ENCODE data around the gene MCTP2. TPM values are rescaled to one million over a fixed set of nuclear protein-coding genes. Genes with fewer than 3 reads are reported as not detected.

Gene MCTP2
- total RNA-seq, 1 experiment from 2014 or later: 7.4 TPM

- TF ChIP-seq TCF7 (CRISPR knock-in tag; IDR thresholded peaks at IDR 0.05; ENCODE audit: low read depth): no peak
Measured at GRCh38 chr15:94259863-94260262, 28.5 kb downstream of the MCTP2 start (continued).

- DNase-seq (ENCODE audit: low spot score) (no peak), ATAC-seq (no peak)
- TF ChIP-seq ZNF281 (CRISPR knock-in tag; IDR thresholded peaks at IDR 0.05) (no peak), SP1 (CRISPR knock-in tag; conservative IDR thresholded peaks at IDR 0.05) (no peak), MAX (CRISPR knock-in tag; IDR thresholded peaks at IDR 0.05) (no peak), TEAD4 (CRISPR knock-in tag; IDR thresholded peaks at IDR 0.05) (no peak), AFF4 (CRISPR knock-in tag; IDR thresholded peaks at IDR 0.05; ENCODE audit: borderline replicate concordance) (no peak), ZNF425 (CRISPR knock-in tag; conservative IDR thresholded peaks at IDR 0.05) (no peak), CBFB (CRISPR knock-in tag; IDR thresholded peaks at IDR 0.05; ENCODE audit: low read depth) (no peak), JUN (CRISPR knock-in tag; IDR thresholded peaks at IDR 0.05) (no peak), ZNF512 (CRISPR knock-in tag; IDR thresholded peaks at IDR 0.05; ENCODE audit: borderline replicate concordance) (no peak), ZNF396 (CRISPR knock-in tag; IDR thresholded peaks at IDR 0.05; ENCODE audit: borderline replicate concordance) (no peak), NR2C2 (CRISPR knock-in tag; IDR thresholded peaks at IDR 0.05) (no peak), RELA (CRISPR knock-in tag; IDR thresholded peaks at IDR 0.05; ENCODE audit: borderline replicate concordance) (no peak), MYBL2 (CRISPR knock-in tag; IDR thresholded peaks at IDR 0.05) (no peak), TCF7 (CRISPR knock-in tag; IDR thresholded peaks at IDR 0.05; ENCODE audit: low read depth) (no peak), IRF2 (CRISPR knock-in tag; IDR thresholded peaks at IDR 0.05; ENCODE audit: borderline replicate concordance, low read depth) (no peak), ZNF671 (CRISPR knock-in tag; IDR thresholded peaks at IDR 0.05) (no peak), ZBTB43 (CRISPR knock-in tag; IDR thresholded peaks at IDR 0.05) (no peak), NR1H2 (CRISPR knock-in tag; IDR thresholded peaks at IDR 0.05) (no peak), OVOL2 (CRISPR knock-in tag; IDR thresholded peaks at IDR 0.05; ENCODE audit: borderline replicate concordance) (no peak), NFATC4 (CRISPR knock-in tag; IDR thresholded peaks at IDR 0.05) (no peak)
- POLR2A ChIA-PET: no interaction called here
- H3K9me3 Mint-ChIP-seq: no peaks in the 10 kb centered on the region
- peaks cover 8% of the 10 kb centered on the region for H3K4me1 Mint-ChIP-seq
- CTCF ChIA-PET: no interaction called here
- H3K4me3 Mint-ChIP-seq: no peak overlapping the region
- no peaks in the 10 kb centered on the region for H3K36me3 Mint-ChIP-seq
- H3K27ac Mint-ChIP-seq: no peak overlapping the region
- H3K27me3 Mint-ChIP-seq (ENCODE audit: low read depth): no peaks in the 10 kb centered on the region
Measured at GRCh38 chr15:94262201-94262600, 30.8 kb downstream of the MCTP2 start.

All from WTC11 (cell line).